GM21390 (cell line): Measurements from ENCODE around the gene FFAR4.
"Not testable (repeated sequence)": the region's sequence is repeated elsewhere in the genome, so short reads cannot be mapped to it uniquely, and the experiment has no call there.

ENCODE experiments used
- ATAC-seq: cut with Tn5 transposase; IDR thresholded peaks from one replicate; pipeline ENCODE4 v1.9.1; 2021; ENCODE audit not compliant: unreplicated experiment

FFAR4 gene

GRCh38 chr10:93566435-93567276, at the start of gene FFAR4:
Gene FFAR4 (plus strand): TSS chr10:93566665. CDS start chr10:93566721, 56 bp downstream.
- ATAC-seq: no peak

- no peak for ATAC-seq
Observed at GRCh38 chr10:93518531-93518930, 47.9 kb upstream of the FFAR4 start.

- no peak for ATAC-seq
Observed at GRCh38 chr10:93535293-93535692, 31.2 kb upstream of the FFAR4 start.

- not testable (repeated sequence) for ATAC-seq
Observed at GRCh38 chr10:93540871-93541270, 25.6 kb upstream of the FFAR4 start.

- no peak for ATAC-seq
Observed at GRCh38 chr10:93541402-93542357, 24.8 kb upstream of the FFAR4 start.

- ATAC-seq: no peak
Observed at GRCh38 chr10:93542358-93542791, 24.1 kb upstream of the FFAR4 start.

GRCh38 chr10:93546995-93547394, 19.5 kb upstream of the FFAR4 start:
- not testable (repeated sequence) for ATAC-seq

- no peak for ATAC-seq
Observed at GRCh38 chr10:93547522-93547921, 18.9 kb upstream of the FFAR4 start.

GRCh38 chr10:93548376-93549071, 17.9 kb upstream of the FFAR4 start:
- ATAC-seq: no peak

GRCh38 chr10:93550606-93551005, 15.9 kb upstream of the FFAR4 start:
- no peak for ATAC-seq

GRCh38 chr10:93552780-93553179, 13.7 kb upstream of the FFAR4 start:
- ATAC-seq: no peak

- no peak for ATAC-seq
Observed at GRCh38 chr10:93553482-93554315, 12.8 kb upstream of the FFAR4 start.

GRCh38 chr10:93554316-93554663, 12.2 kb upstream of the FFAR4 start:
- no peak for ATAC-seq

GRCh38 chr10:93554760-93555432, 11.6 kb upstream of the FFAR4 start:
- ATAC-seq: no peak

GRCh38 chr10:93559490-93559889, 7.0 kb upstream of the FFAR4 start:
- no peak for ATAC-seq

- no peak for ATAC-seq
Observed at GRCh38 chr10:93560541-93560940, 5.9 kb upstream of the FFAR4 start.

GRCh38 chr10:93565446-93565845, 1.0 kb upstream of the FFAR4 start:
- ATAC-seq: no peak

GRCh38 chr10:93567277-93568104, 1.0 kb downstream of the FFAR4 start:
- no peak for ATAC-seq

- ATAC-seq: no peak
Observed at GRCh38 chr10:93568105-93568390, 1.6 kb downstream of the FFAR4 start.
